Thyroid gland (tissue), 4 donors: ENCODE data around the gene EIF3L. TPM values are rescaled to one million over a fixed set of nuclear protein-coding genes. Genes with fewer than 3 reads are reported as not detected.
A peak's percentile ranks its signal among the peaks of the same experiment; 100 is the strongest.

ENCODE experiments used
- DNase-seq, 2 donors: peaks; one replicate each; pipeline ENCODE4 v3.0.0-alpha.2; 2019
- H3K27ac ChIP-seq, 3 donors: fragments of 200-600 bp; sonication (generic); 1 replicate in 2 of 3; 2 replicates in 1 of 3; pipeline ENCODE4 v1.5.1; 2016 to 2019; ENCODE audit warnings: mild to moderate bottlenecking in 1 of 3, moderate library complexity in 1 of 3
- H3K27me3 ChIP-seq: fragments of 200-600 bp; sonication (generic); one replicate; pipeline ENCODE4 v1.5.1; 2019
- H3K36me3 ChIP-seq, 2 donors: fragments of 200-600 bp; sonication (generic); one replicate each; pipeline ENCODE4 v1.5.1; 2016 to 2019
- H3K4me1 ChIP-seq, 2 donors: fragments of 200-600 bp; sonication (generic); one replicate each; pipeline ENCODE4 v1.5.1; 2017 to 2019
- H3K4me3 ChIP-seq, 3 donors: fragments of 200-600 bp; sonication (generic); replicated peaks in 1 of 3; 1 replicate in 2 of 3; 2 replicates in 1 of 3; pipeline ENCODE4 v1.5.1; 2016; ENCODE audit warnings: mild to moderate bottlenecking in 1 of 3
- H3K9me3 ChIP-seq: fragments of 200-600 bp; sonication (generic); one replicate; pipeline ENCODE4 v1.5.1; 2017
- POLR2A ChIP-seq, 2 donors: fragments of 450-650 bp; IDR thresholded peaks; one replicate each; pipeline ENCODE4 v1.6.1; 2017; ENCODE audit warnings: antibody characterized with exemption in 2 of 2, mild to moderate bottlenecking in 2 of 2, moderate library complexity in 1 of 2
- WGBS, 2 donors: methylation state at CpG; one replicate each; pipeline ENCODE4 v1.1.5; 2017; 5-methylcytosine and 5-hydroxymethylcytosine counted together
- intact Hi-C: fragments of 100-400 bp; cut with DNase I; formaldehyde crosslinking; loops from one replicate; pipeline ENCODE4 v1.15.1; 2023
- total RNA-seq, 4 donors: library from RNA; depleted of rRNA; stranded (reverse); fragments of >200 nt; gene quantifications; one replicate each; pipeline ENCODE4 v1.2.3, GENCODE V29; 2016
- TF ChIP-seq, protein P1 (sequence below), 6 experiments: fragments of 200-600 bp in 3 of 6; fragments of 450-650 bp in 3 of 6; sonication (generic) in 3 of 6; IDR thresholded peaks; one replicate each; pipeline ENCODE4 v1.5.1; 2016 to 2019; ENCODE audit warnings: antibody characterized with exemption in 6 of 6, mild to moderate bottlenecking in 2 of 6, inconsistent platforms in 1 of 6, moderate library complexity in 1 of 6

Gene EIF3L
- total RNA-seq, 4 donors from 2014 or later = 423 to 557 (median 455) TPM

DNA sequence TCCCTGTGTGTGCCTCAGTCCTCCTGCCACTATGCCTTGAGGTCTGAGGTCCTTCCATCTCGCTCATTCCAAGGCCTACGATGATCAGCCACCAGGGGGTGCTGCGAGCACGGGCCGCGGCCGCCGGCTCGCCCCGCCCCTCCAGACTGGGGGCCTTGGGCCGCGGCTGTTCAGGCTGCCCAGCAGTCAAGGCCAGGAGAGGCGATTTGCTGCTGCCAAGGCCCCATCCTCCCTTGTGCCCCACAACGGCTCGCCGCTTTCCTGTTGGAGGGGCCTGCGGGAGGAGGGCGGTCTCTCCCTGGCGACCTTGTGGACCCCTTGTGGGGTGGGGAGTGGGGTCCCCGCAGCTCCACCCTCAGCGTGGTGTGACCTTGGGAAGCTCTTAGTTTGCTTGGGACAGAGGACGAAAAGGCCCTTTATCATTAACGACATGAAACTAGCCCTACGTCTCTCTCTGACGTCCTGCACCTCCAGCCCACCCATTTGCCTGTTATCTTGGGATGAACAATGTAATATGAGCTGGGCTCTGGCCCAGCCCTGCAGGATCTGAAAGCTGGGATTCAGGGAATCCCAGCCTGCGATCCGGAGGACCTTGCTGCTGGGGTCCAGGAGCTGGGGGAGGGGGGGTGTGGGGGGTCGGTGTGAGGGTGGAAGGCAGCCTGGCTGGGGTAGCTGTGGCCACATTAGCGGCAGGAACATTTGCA is 31.4 kb upstream of the EIF3L start:
- Histone ChIP-seq H3K4me3 (peak overlapping the region in 1 of 3 donors; percentile 8), H3K9me3 (no peaks in the 10 kb centered on the region), H3K27ac (no peak overlapping the region), H3K4me1 (peaks cover 15 to 16% of the 10 kb centered on the region in 2 donors), H3K27me3 (no peaks in the 10 kb centered on the region), H3K36me3 (peaks cover 0 to 3% of the 10 kb centered on the region in 2 donors)
- TF ChIP-seq POLR2A (IDR thresholded peaks at IDR 0.05) = peak in 1 of 2 donors; percentile 11
- TF ChIP-seq, protein P1, sequence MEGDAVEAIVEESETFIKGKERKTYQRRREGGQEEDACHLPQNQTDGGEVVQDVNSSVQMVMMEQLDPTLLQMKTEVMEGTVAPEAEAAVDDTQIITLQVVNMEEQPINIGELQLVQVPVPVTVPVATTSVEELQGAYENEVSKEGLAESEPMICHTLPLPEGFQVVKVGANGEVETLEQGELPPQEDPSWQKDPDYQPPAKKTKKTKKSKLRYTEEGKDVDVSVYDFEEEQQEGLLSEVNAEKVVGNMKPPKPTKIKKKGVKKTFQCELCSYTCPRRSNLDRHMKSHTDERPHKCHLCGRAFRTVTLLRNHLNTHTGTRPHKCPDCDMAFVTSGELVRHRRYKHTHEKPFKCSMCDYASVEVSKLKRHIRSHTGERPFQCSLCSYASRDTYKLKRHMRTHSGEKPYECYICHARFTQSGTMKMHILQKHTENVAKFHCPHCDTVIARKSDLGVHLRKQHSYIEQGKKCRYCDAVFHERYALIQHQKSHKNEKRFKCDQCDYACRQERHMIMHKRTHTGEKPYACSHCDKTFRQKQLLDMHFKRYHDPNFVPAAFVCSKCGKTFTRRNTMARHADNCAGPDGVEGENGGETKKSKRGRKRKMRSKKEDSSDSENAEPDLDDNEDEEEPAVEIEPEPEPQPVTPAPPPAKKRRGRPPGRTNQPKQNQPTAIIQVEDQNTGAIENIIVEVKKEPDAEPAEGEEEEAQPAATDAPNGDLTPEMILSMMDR (IDR thresholded peaks at IDR 0.05) = peak; percentile 74 to 98 (median 92)
- intact Hi-C loops = loop anchor here (5.0 to 10.0 kb wide), 3 partner anchors 44 to 149 kb away; no protein-coding TSS in a partner anchor
- peak; percentile 81 to 84 for DNase-seq
- 7% methylated on average over 19 of the region's 29 CpGs; no CpG with 5 or more reads in 1 of the 2 donors for WGBS, 2 donors

DNA sequence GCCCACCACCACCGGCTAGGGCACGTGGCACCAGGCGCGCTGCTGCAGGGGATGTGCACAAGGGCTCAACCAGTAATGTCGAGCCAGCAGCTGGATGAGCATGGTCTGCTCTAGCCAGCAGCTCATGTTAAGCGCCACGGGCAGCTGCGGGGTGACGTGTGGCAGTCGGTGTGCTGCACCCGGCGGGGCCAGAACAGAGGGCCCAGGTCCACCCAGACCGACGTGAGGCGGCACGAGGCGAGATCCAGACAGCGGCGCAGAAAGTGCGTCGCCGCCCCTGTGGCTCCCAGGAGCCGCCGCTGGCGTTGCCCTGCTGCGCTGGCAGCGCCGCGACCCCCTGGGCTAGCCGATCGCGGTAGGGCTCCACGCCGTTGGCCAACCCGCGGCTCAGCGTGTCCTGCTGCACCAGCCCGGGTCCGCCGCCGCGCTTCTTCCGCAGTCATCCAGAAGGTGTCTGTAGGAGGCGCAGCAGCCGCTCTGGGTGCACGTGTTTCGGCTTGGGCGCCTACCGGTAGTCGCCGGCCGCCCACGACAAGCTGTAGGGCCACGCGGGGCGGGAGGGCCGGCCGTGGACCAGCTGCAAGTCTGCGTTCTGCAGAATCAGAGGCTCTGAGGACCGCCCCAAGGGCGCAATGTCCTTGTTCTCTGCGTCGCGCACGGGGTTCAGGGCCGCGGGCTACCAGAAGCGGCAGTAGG is 30.7 kb upstream of the EIF3L start:
- intact Hi-C loops = loop anchor here (5.0 to 10.0 kb wide), 3 partner anchors 44 to 149 kb away; no protein-coding TSS in a partner anchor
- WGBS, 2 donors = 2 to 17% methylated on average over 6 to 12 of the region's 68 CpGs

DNA sequence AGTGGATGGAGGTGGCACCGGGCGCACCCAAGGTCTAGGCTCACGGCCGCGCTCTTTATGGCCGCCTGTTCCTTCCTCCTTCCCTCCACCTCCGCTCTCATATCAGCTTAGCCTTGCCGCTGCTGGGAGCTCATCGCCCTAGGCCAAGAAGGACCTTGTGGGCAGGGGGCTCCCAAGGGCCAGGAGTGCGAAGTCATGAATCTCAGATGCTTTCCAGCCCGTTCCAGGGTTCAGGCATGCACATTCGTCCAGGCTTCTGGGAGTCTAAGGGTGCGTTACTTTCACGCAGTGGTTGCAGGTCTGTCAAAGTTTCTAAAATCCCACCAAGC is 30.1 kb upstream of the EIF3L start:
- Histone ChIP-seq H3K27me3 (no peaks in the 10 kb centered on the region), H3K9me3 (no peaks in the 10 kb centered on the region), H3K36me3 (no peaks in the 10 kb centered on the region), H3K4me3 (peak overlapping the region in 1 of 3 donors; percentile 8), H3K27ac (no peak overlapping the region), H3K4me1 (peaks cover 15 to 16% of the 10 kb centered on the region in 2 donors)
- no peak for DNase-seq
- no peak for TF ChIP-seq POLR2A (IDR thresholded peaks at IDR 0.05)
- TF ChIP-seq, protein P1 (IDR thresholded peaks at IDR 0.05) = no peak
- 15 to 23% methylated on average over 6 to 14 of the region's 14 CpGs for WGBS, 2 donors
- intact Hi-C loops = loop anchor here (5.0 to 10.0 kb wide), 3 partner anchors 43 to 148 kb away; no protein-coding TSS in a partner anchor

More for the DNA sequence above, 30.7 kb upstream of the EIF3L start:
- Histone ChIP-seq H3K27ac (no peak overlapping the region), H3K4me3 (peak overlapping the region in 1 of 3 donors; percentile 8), H3K36me3 (no peaks in the 10 kb centered on the region), H3K4me1 (peaks cover 15 to 16% of the 10 kb centered on the region in 2 donors), H3K9me3 (no peaks in the 10 kb centered on the region), H3K27me3 (no peaks in the 10 kb centered on the region)
- peak; percentile 59 to 67 for DNase-seq
- TF ChIP-seq, protein P1 (IDR thresholded peaks at IDR 0.05) = peak in 4 of 6 experiments; percentile 14 to 44 (median 22)
- TF ChIP-seq POLR2A (IDR thresholded peaks at IDR 0.05) = no peak

DNA sequence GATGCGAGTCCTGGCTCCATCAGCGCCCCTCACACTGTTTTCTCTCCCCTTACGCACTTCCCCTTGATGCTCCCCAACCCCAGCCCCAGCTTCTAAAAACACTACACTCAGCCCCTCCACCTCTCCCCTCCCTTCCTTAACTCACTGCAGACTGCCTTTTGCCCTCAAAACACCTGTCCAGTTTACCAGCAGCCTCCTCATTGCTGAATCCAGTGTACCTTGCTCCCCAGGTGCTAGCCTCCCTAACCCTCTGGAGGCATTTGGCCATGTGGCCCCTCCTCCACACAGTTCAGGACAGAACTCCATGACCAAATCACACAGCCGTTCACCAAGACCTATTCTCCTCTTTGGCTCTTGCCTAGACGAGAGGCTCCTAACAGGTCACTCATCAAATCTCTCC is 28.9 kb upstream of the EIF3L start:
- Histone ChIP-seq H3K4me3 (no peak overlapping the region), H3K36me3 (no peaks in the 10 kb centered on the region), H3K27me3 (no peaks in the 10 kb centered on the region), H3K27ac (no peak overlapping the region), H3K4me1 (peaks cover 15 to 22% of the 10 kb centered on the region in 2 donors), H3K9me3 (no peaks in the 10 kb centered on the region)
- WGBS, 2 donors = 86 to 87% methylated on average over 5 of the region's 5 CpGs
- intact Hi-C loops = no loop called here
- TF ChIP-seq, protein P1 (IDR thresholded peaks at IDR 0.05) = no peak
- no peak for TF ChIP-seq POLR2A (IDR thresholded peaks at IDR 0.05)
- no peak for DNase-seq
